ENCODE data around the gene PRLH.

PRLH gene

DNA sequence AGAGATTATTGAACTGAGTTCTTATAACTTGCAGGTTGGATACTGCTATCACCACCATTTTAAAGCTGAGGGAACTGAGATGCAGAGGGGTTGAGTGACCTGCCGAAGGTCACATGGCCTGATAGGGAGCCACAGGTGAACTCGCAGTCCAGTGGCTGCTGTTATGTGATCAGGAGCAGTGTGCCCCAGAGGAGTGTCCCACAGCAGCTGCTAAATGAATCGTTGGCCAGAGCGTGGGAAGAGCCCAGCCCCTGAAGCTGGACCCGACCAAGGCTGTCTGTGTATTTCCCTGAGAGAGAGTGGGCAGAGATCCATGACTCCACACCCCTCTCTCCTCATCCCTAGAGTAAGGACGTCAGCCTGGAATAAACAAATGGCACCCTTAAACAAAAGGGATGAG is 26.7 kb upstream of the PRLH start:
- no peak for DNase-seq (ENCODE audit: low read depth in 3 of 3)

- DNase-seq (ENCODE audit: low read depth in 3 of 3): no peak
These were observed 26.1 kb upstream of the PRLH start for GRCh38 chr2:237540223-237540775.

- no peak for DNase-seq (ENCODE audit: low read depth in 3 of 3)
These were observed 25.6 kb upstream of the PRLH start for GRCh38 chr2:237540823-237541222.

- no peak for DNase-seq (ENCODE audit: low read depth in 3 of 3)
These were observed 25.1 kb upstream of the PRLH start for GRCh38 chr2:237541243-237541642.

- DNase-seq (ENCODE audit: low read depth in 3 of 3): no peak
These were observed 24.2 kb upstream of the PRLH start for GRCh38 chr2:237542001-237542704.

- no peak for DNase-seq (ENCODE audit: low read depth in 3 of 3)
These were observed 20.1 kb upstream of the PRLH start for GRCh38 chr2:237546040-237546875.

DNA sequence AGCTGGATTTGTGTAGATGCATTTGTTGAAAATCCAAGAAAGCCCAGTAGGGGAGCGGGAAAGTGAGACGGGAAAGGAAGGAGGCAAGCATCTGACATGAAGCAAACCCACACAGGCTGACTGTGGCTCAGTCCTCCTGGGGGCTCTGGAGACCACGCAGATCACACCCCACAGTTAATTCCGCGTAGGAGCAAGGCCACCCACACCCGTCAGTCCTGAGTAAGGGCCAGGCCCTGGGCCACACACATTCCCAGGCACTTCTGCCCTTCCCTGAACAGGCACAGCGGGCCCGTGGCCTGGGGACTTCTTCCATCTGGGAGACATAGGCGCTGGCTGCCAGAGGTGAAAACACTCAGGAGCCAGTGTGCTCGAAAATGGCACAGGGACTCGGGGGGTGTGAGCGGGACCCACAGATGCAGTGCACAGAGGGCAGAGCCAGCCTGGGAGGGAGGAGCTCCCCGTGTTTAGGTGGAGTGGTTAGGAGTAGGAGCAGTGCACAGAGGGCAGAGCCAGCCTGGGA is 19.4 kb upstream of the PRLH start:
- no peak for DNase-seq (ENCODE audit: low read depth in 3 of 3)

- DNase-seq (ENCODE audit: low read depth in 3 of 3): no peak
These were observed 18.4 kb upstream of the PRLH start for GRCh38 chr2:237547841-237548416.

GRCh38 chr2:237549216-237549615 is 17.2 kb upstream of the PRLH start:
- DNase-seq (ENCODE audit: low read depth in 3 of 3): no peak

DNA sequence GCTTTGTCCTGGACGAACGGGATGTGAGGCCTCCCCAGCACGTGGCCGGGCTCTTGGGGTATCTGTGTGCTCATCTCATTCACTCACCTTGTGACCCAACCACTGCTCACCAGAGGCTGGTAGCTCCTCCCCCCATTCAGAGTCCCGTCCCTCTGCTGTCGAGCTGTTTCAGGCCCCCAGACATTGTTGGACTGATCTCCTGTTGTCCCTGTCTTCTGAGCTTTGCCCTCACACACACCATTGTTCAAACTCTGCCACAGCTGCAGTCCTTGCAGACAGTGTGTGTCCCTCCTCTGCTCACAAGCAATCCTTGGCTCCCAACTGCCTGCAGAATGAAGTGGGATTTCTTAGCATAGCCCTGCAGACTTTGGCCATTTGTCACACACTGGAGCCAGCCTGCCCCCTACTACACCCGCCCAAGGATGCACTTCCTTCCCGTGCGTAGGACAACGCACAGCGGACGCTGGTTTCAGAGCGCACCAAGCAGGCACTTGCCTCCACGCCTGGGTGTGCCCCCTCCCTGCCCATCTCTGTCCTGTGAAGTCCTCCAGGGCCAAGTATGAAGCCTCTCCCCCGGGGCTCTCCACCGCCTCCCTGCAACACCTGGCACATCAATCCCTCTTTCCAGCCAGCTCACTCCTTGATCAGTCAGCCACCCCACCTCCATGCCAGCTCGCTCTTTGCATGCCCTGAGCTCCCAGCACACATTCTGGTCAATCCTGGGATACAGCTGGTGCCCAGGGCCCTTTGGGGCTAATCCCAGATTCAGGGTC is 16.5 kb upstream of the PRLH start:
- DNase-seq (ENCODE audit: low read depth in 3 of 3): no peak

DNA sequence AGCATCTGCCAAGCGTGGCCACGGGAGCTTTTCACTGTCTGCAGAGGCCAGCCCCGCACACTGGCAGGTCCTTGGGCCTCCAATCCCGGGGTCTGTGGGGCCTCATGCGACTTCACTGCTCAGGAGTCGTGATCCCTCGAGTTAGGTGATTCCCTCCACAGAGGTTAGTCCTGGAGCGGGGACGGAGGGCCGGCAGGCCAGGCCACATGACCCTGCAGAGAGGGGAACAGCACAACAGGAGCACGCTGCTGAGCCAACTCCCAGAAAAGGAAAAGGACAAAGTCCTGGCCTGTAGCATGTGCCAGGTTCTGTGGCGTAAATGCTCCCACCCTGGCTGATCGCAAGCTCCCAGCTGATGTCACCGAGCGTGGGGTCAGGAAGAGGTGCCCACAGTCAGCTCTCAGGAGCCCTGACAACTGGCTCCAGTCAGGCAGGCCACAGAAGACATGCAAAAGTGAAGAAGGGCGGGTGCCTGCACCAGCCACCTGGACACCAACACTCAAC is 15.3 kb upstream of the PRLH start:
- no peak for DNase-seq (ENCODE audit: low read depth in 3 of 3)

GRCh38 chr2:237552908-237553307 is 13.5 kb upstream of the PRLH start:
- no peak for DNase-seq (ENCODE audit: low read depth in 3 of 3)

- DNase-seq (ENCODE audit: low read depth in 3 of 3): no peak
These were observed 12.4 kb upstream of the PRLH start for GRCh38 chr2:237553948-237554347.

GRCh38 chr2:237555560-237555959 is 10.8 kb upstream of the PRLH start:
- no peak for DNase-seq (ENCODE audit: low read depth in 3 of 3)

- peak; percentile 20 to 22 (median 21) for DNase-seq (ENCODE audit: low read depth in 3 of 3)
These were observed 9.4 kb upstream of the PRLH start for GRCh38 chr2:237556773-237557632.

GRCh38 chr2:237557633-237558015 is 8.8 kb upstream of the PRLH start:
- no peak for DNase-seq (ENCODE audit: low read depth in 3 of 3)

DNA sequence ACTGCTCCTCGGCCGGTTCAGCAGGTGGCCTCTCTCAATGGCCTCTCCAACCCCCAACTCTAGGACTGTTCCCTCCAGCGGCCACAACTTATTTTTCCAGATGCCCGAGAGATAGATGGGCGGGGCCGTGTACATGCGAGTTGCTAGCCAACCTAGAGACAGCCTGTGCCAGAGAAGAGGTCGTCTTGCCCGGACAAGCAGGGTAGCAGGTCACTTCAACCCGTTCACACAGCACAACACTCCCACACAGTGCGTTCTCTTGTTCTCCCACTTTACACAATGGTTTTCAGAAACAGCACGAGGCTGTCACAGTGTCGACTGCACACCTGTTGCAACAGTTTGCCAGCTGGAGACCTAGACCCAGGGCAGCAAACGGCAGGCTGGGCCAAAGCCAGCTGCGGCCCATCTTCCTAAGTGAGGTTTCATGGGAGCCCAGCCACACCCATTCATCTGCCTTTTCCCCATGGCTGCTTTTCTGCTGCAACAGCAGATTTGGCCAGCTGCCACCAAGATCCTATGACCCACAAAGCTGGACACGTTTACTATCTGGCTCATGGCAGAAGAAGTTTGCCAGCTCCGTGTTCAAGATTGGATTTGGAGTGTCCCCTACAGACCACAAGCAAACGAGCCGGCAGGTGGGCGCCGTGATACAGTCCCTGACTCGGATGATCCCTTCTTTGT is 7.3 kb upstream of the PRLH start:
- DNase-seq (ENCODE audit: low read depth in 3 of 3): no peak

- no peak for DNase-seq (ENCODE audit: low read depth in 3 of 3)
These were observed 5.2 kb upstream of the PRLH start for GRCh38 chr2:237561221-237561620.

DNA sequence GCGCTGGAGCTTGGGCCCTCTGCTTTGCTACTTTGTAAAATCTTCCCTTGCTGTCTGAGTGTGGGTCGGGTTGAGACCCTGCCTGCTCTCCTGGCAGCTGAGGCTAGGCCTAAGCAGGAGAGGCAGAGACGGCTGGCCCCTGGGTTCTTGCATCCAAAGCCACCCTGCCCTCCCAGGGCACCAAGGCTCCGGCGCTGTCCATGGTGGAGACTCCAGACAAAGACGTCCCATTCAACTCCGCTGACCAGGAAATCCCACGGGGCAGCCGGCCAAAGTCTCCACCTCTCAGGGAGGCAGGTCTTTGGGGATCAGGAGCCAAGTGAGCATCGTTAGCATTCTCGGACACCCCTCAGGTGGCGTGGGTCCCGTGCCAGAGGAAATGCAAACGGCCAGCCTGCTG is 2.6 kb upstream of the PRLH start:
- DNase-seq (ENCODE audit: low read depth in 3 of 3): no peak

Data from stimulated activated CD4-positive, alpha-beta T cell treated with anti-CD3 and anti-CD28 coated beads, TNF-alpha, amount 100 ng/mL, for 48 hours (primary cell).